ENCODE measurements around the gene CCDC88C.

The CCDC88C gene

DNA sequence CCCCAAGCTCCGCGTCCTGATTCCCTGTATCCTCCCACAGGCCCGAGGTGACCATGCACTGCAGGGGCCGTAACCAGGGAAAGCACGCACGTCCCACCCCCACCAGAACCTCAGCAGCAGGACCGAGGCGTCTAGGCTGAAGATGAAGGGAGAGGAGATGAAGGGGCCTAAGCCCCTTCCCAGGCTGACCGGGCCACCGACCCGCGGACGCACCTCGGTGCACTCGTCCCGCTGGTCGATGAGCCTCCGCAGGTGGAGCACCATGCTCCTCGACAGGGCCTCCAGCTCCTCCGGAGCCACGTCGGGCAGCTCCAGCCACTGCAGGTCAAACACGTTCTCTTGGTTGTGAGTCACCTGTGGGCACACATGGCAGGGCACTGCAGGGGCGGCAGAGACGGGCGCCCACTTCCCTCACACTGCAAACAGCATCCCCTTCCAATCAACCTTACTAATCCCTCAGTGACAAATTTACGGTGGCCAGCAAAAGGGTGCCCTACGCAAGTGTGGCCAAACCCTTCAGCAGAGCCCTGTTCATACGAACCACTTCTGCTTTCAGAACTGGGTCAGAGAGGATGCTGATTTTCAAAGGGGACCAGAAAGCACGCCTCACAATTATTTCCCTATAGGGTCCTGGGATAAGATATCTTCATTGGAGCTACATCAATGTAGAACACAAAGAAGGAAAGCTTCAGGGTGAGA, 77.8 kb downstream of the CCDC88C start:
- H3K9ac ChIP-seq = no peak overlapping the region
- H4K20me1 ChIP-seq (ENCODE audit: insufficient read depth) = no peaks in the 10 kb centered on the region
- H2AFZ ChIP-seq (ENCODE audit: low read depth) = no peak overlapping the region
- no peak overlapping the region for H3K4me3 ChIP-seq (IDR thresholded peaks at IDR 0.05; ENCODE audit: insufficient read depth, low read depth, low read length)
- no peak overlapping the region for H3K4me2 ChIP-seq
- H3K27me3 ChIP-seq (ENCODE audit: insufficient read depth, low read depth) = no peaks in the 10 kb centered on the region
- TF ChIP-seq, protein P1, sequence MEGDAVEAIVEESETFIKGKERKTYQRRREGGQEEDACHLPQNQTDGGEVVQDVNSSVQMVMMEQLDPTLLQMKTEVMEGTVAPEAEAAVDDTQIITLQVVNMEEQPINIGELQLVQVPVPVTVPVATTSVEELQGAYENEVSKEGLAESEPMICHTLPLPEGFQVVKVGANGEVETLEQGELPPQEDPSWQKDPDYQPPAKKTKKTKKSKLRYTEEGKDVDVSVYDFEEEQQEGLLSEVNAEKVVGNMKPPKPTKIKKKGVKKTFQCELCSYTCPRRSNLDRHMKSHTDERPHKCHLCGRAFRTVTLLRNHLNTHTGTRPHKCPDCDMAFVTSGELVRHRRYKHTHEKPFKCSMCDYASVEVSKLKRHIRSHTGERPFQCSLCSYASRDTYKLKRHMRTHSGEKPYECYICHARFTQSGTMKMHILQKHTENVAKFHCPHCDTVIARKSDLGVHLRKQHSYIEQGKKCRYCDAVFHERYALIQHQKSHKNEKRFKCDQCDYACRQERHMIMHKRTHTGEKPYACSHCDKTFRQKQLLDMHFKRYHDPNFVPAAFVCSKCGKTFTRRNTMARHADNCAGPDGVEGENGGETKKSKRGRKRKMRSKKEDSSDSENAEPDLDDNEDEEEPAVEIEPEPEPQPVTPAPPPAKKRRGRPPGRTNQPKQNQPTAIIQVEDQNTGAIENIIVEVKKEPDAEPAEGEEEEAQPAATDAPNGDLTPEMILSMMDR (conservative IDR thresholded peaks at IDR 0.05; ENCODE audit: low read depth, low read length) = no peak
- no peaks in the 10 kb centered on the region for H3K36me3 ChIP-seq (ENCODE audit: insufficient read depth)
- H3K27ac ChIP-seq = no peak overlapping the region
- H3K4me1 ChIP-seq (ENCODE audit: low read depth, poor library complexity, severe bottlenecking) = peaks cover 7% of the 10 kb centered on the region
- H3K79me2 ChIP-seq (ENCODE audit: insufficient read depth, low read depth) = no peaks in the 10 kb centered on the region

DNA sequence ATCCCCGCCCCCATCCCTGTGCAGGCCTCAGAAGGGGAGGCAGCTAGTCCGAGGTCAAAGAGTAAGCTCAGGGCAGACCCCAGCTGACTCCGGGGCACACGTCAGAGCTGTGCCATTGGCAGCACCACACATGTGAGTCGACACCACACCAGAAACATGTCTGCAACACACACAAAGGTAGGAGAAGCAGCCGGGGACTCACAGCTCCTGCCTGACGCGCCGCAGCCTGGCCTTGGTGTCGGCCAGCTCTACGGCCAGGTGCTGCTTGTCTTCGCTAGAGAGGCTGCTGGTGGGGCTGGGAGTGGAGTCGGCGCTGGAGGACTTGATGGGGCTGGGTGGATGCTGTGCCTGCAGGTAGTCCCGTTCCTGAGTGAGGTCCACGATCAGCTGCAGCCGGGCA, 78.5 kb downstream of the CCDC88C start:
- TF ChIP-seq, protein P1 (conservative IDR thresholded peaks at IDR 0.05; ENCODE audit: low read depth, low read length) = no peak
- H3K4me2 ChIP-seq = no peak overlapping the region
- H3K36me3 ChIP-seq (ENCODE audit: insufficient read depth) = no peaks in the 10 kb centered on the region

DNA sequence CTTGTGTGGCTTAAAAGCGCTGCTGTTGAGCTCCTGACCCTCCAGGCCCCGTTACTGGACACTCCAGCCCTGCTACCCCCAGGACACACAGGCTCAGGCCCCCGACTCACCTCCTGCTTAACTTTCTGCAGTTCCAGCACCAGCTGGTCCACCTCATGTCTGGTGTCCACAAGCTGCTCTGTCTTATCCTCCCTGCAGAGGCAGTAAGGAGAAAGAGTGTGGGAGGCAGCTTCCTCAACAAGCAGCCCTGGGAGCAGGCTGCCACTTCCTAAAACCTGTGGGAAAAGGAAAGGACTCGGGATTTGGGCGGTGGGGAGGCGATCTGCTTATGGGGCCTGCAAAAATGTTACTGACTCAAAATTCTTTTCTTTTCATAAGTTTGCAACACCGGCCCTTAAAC, 79.2 kb downstream of the CCDC88C start:
- Histone ChIP-seq H3K36me3 (ENCODE audit: insufficient read depth) (no peaks in the 10 kb centered on the region), H4K20me1 (ENCODE audit: insufficient read depth) (no peaks in the 10 kb centered on the region), H3K9ac (no peak overlapping the region), H3K4me3 (IDR thresholded peaks at IDR 0.05; ENCODE audit: insufficient read depth, low read depth, low read length) (no peak overlapping the region), H2AFZ (ENCODE audit: low read depth) (no peak overlapping the region), H3K27ac (no peak overlapping the region), H3K27me3 (ENCODE audit: insufficient read depth, low read depth) (no peaks in the 10 kb centered on the region), H3K4me2 (no peak overlapping the region), H3K4me1 (ENCODE audit: low read depth, poor library complexity, severe bottlenecking) (peaks cover 21% of the 10 kb centered on the region), H3K79me2 (ENCODE audit: insufficient read depth, low read depth) (no peaks in the 10 kb centered on the region)
- TF ChIP-seq, protein P1 (conservative IDR thresholded peaks at IDR 0.05; ENCODE audit: low read depth, low read length) = no peak

More for the DNA sequence above, 78.5 kb downstream of the CCDC88C start:
- Histone ChIP-seq H3K27ac (no peak overlapping the region), H2AFZ (ENCODE audit: low read depth) (no peak overlapping the region), H3K4me1 (ENCODE audit: low read depth, poor library complexity, severe bottlenecking) (peaks cover 15% of the 10 kb centered on the region), H3K27me3 (ENCODE audit: insufficient read depth, low read depth) (no peaks in the 10 kb centered on the region), H3K79me2 (ENCODE audit: insufficient read depth, low read depth) (no peaks in the 10 kb centered on the region), H3K4me3 (IDR thresholded peaks at IDR 0.05; ENCODE audit: insufficient read depth, low read depth, low read length) (no peak overlapping the region), H3K9ac (no peak overlapping the region), H4K20me1 (ENCODE audit: insufficient read depth) (no peaks in the 10 kb centered on the region)

DNA sequence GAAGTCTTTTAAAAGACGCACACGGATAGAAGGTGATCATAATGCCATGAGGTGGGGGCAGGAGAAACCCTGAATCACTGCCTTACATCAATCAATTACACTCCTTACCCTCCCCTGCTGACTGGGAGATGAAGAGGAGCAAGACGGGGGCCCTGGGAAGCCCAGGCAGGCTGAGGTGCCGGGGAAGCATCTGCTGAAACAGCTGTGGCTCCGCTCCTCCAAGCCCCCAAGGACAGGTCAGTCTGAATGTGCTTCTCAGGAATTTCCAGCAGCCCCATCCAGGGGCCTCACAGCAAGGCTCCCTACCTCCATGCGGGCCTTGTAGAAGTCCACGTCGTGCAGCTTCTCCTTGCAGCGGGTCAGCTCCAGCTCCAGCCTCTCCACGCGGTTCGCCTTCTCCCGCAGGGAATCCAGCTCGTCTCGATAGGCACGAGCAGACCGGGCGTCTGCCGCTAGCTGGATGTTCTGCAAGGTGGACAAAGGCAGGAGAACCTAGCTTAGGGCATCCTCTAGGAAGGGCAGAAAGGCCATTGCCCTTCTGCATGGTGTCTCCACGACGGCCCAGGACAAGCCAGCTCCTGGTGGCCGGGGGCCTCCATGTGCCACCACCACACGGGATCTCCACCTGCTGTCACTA, 79.8 kb downstream of the CCDC88C start:
- H3K4me3 ChIP-seq (IDR thresholded peaks at IDR 0.05; ENCODE audit: insufficient read depth, low read depth, low read length) = no peak overlapping the region
- TF ChIP-seq, protein P1 (conservative IDR thresholded peaks at IDR 0.05; ENCODE audit: low read depth, low read length) = no peak

More for the DNA sequence above, 79.8 kb downstream of the CCDC88C start:
- H3K27me3 ChIP-seq (ENCODE audit: insufficient read depth, low read depth) = no peaks in the 10 kb centered on the region
- no peak overlapping the region for H3K27ac ChIP-seq
- no peak overlapping the region for H3K4me2 ChIP-seq
- no peak overlapping the region for H3K9ac ChIP-seq
- no peaks in the 10 kb centered on the region for H3K36me3 ChIP-seq (ENCODE audit: insufficient read depth)
- no peaks in the 10 kb centered on the region for H3K79me2 ChIP-seq (ENCODE audit: insufficient read depth, low read depth)
- H4K20me1 ChIP-seq (ENCODE audit: insufficient read depth) = no peaks in the 10 kb centered on the region
- H3K4me1 ChIP-seq (ENCODE audit: low read depth, poor library complexity, severe bottlenecking) = peaks cover 27% of the 10 kb centered on the region
- H2AFZ ChIP-seq (ENCODE audit: low read depth) = no peak overlapping the region

All from KMS-11 (cell line).